Fibroblast of lung (primary cell): ENCODE measurements around the gene CMIP. TPM values are rescaled to one million over a fixed set of nuclear protein-coding genes. Genes with fewer than 3 reads are reported as not detected.

Source experiments
- DNase-seq, 2 donors: peaks; one replicate each; pipeline versions ENCODE4 v3.0.0 to v3.0.0-alpha.2; 2010; ENCODE audit warnings: low read depth in 2 of 2
- H2AFZ ChIP-seq: 2 replicates; pipeline ENCODE4 v1.5.1; 2012; ENCODE audit warnings: low read length, control low read depth, inconsistent platforms
- H3K27ac ChIP-seq: 2 replicates; pipeline ENCODE4 v1.5.1; 2011; ENCODE audit warnings: low read length, control low read depth; ENCODE audit not compliant: insufficient read depth
- H3K27me3 ChIP-seq: 2 replicates; pipeline ENCODE4 v1.5.1; 2011; ENCODE audit warnings: mild to moderate bottlenecking, low read length; ENCODE audit not compliant: control insufficient read depth, insufficient read depth
- H3K36me3 ChIP-seq: 2 replicates; pipeline ENCODE4 v1.5.1; 2011; ENCODE audit warnings: low read length; ENCODE audit not compliant: control insufficient read depth, insufficient read depth
- H3K4me1 ChIP-seq: 2 replicates; pipeline ENCODE4 v1.5.1; 2011; ENCODE audit warnings: low read length; ENCODE audit not compliant: control insufficient read depth, insufficient read depth; ENCODE audit errors: extremely low read depth
- H3K4me2 ChIP-seq: 2 replicates; pipeline ENCODE4 v1.5.1; 2011; ENCODE audit warnings: low read length, control low read depth; ENCODE audit not compliant: insufficient read depth; ENCODE audit errors: extremely low read depth
- H3K4me3 ChIP-seq, 4 experiments: fragments of 200-600 bp in 1 of 4; sonication (generic) in 1 of 4; replicated peaks in 1 of 4; 2 replicates each; pipeline ENCODE4 v1.5.1; 2011 to 2016; ENCODE audit warnings: low read length in 4 of 4, low read depth in 3 of 4, mild to moderate bottlenecking in 3 of 4, control low read depth in 2 of 4, inconsistent platforms in 1 of 4, mixed read lengths in 1 of 4; ENCODE audit not compliant: insufficient read depth in 1 of 4; ENCODE audit errors: control extremely low read depth in 1 of 4
- H3K79me2 ChIP-seq: 2 replicates; pipeline ENCODE4 v1.5.1; 2012; ENCODE audit warnings: mild to moderate bottlenecking, low read length, inconsistent platforms; ENCODE audit not compliant: control insufficient read depth, insufficient read depth
- H3K9ac ChIP-seq: 2 replicates; pipeline ENCODE4 v1.5.1; 2011; ENCODE audit warnings: mild to moderate bottlenecking, low read length, control low read depth; ENCODE audit not compliant: insufficient read depth
- H3K9me3 ChIP-seq: 2 replicates; pipeline ENCODE4 v1.5.1; 2012; ENCODE audit warnings: low read depth, low read length; ENCODE audit not compliant: control insufficient read depth, insufficient read depth
- H4K20me1 ChIP-seq: 2 replicates; pipeline ENCODE4 v1.5.1; 2011; ENCODE audit warnings: low read length; ENCODE audit not compliant: control insufficient read depth, insufficient read depth; ENCODE audit errors: extremely low read depth
- CTCF ChIP-seq, 2 donors: IDR thresholded peaks in 1 of 2; conservative IDR thresholded peaks in 1 of 2; 1 replicate in 1 of 2; 2 replicates in 1 of 2; pipeline ENCODE4 v1.5.1; 2011 to 2012; ENCODE audit warnings: low read length in 2 of 2, control low read depth in 1 of 2, inconsistent platforms in 1 of 2, low read depth in 1 of 2, mild to moderate bottlenecking in 1 of 2
- EZH2 ChIP-seq: IDR thresholded peaks from 2 replicates; pipeline ENCODE4 v1.5.1; 2012; ENCODE audit warnings: low read length, control low read depth, mild to moderate bottlenecking; ENCODE audit errors: missing control alignments
- polyA plus RNA-seq, 2 donors: library from polyadenylated mRNA; depleted of rRNA in 1 of 2; stranded (reverse) in 1 of 2; unstranded in 1 of 2; fragments of >200 nt; gene quantifications; 2 replicates each; pipeline ENCODE4 v1.2.1, GENCODE V29; 2011 to 2012; ENCODE audit warnings: missing spikeins in 1 of 2
- total RNA-seq: library from RNA; depleted of rRNA; stranded (reverse); fragments of >200 nt; gene quantifications from 2 replicates; pipeline ENCODE4 v1.2.1, GENCODE V29; 2014

CMIP gene
- total and polyA plus RNA-seq, 2 donors (not counting 1 experiment from before 2014, with no cell fraction given) = 1.9 to 5.1 TPM

DNA sequence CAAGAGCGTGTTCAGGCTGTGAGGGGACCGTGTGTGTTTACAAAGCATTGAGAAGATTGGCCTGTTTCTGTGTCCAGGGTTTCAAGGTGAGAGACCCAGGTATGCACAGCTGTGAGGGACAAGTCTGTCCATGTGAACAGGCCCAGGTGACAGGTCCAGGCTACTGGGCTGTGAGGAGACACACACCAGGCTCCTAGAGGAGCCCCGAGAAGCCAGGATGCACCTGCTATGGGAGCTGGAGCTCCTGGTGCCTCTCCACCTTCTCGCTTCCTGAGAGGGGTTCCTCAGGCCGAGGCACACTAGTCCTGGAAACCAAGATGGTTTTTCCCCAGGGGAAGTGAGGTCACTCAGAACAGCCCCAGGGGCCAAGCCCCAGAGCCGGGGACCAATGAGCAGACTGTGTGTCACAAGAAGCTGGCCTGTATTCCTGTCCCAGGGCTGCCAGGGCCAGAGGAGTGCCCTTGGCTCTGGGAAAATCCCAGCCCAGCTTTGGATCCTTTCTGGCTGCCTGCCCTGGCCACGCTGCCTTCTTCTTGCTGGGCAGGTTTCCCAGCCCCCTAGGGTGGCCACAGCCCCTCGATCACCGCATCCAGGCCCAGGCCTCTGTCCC is 181.0 kb downstream of the CMIP start:
- H3K9ac ChIP-seq = no peak overlapping the region
- no peak overlapping the region for H3K27ac ChIP-seq
- peak in 1 of 2 donors; percentile 44 for DNase-seq
- no peaks in the 10 kb centered on the region for H3K27me3 ChIP-seq
- H3K4me3 ChIP-seq = no peak overlapping the region
- TF ChIP-seq CTCF (conservative IDR thresholded peaks at IDR 0.05 in 1 of 2, IDR thresholded peaks at IDR 0.05 in 1 of 2; ENCODE audit: low read depth in 1 of 2, low read length in 2 of 2) (no peak), EZH2 (no peak)
- no peaks in the 10 kb centered on the region for H4K20me1 ChIP-seq
- H3K4me2 ChIP-seq = no peak overlapping the region
- no peaks in the 10 kb centered on the region for H3K4me1 ChIP-seq
- H3K36me3 ChIP-seq = no peaks in the 10 kb centered on the region
- H2AFZ ChIP-seq = no peak overlapping the region
- no peaks in the 10 kb centered on the region for H3K79me2 ChIP-seq
- no peaks in the 10 kb centered on the region for H3K9me3 ChIP-seq

- no peak for TF ChIP-seq CTCF (conservative IDR thresholded peaks at IDR 0.05 in 1 of 2, IDR thresholded peaks at IDR 0.05 in 1 of 2; ENCODE audit: low read depth in 1 of 2, low read length in 2 of 2)
- DNase-seq = peak in 1 of 2 donors; percentile 68
- H3K4me3 ChIP-seq = no peak overlapping the region
These were observed 181.6 kb downstream of the CMIP start for GRCh38 chr16:81626181-81626674.

DNA sequence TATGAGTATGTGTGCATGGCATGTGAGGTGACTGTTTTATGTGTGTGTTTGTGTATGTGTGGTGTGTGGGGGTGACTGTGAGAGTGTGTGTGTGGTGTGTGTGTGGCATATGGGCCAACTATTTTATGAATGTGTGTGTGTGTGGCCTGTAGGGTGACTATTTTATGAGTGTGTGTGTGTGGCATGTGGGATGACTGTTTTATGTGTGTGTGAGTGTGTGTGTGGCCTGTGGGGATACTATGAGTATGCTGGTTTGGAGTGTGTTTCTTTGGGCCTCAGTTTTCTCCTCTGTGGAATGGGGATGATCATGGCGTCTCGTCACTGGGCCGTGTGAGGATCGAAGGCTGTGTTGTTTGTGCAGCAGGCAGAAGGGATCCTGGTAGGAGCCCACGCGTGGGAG is 182.4 kb downstream of the CMIP start:
- Histone ChIP-seq H3K79me2 (no peaks in the 10 kb centered on the region), H3K9me3 (no peaks in the 10 kb centered on the region), H3K4me2 (no peak overlapping the region), H4K20me1 (no peaks in the 10 kb centered on the region), H2AFZ (no peak overlapping the region), H3K27me3 (no peaks in the 10 kb centered on the region), H3K9ac (no peak overlapping the region), H3K27ac (no peak overlapping the region), H3K4me1 (no peaks in the 10 kb centered on the region), H3K36me3 (no peaks in the 10 kb centered on the region), H3K4me3 (no peak overlapping the region)
- peak in 1 of 2 donors; percentile 79 for DNase-seq
- TF ChIP-seq EZH2 = no peak
- no peak for TF ChIP-seq CTCF (conservative IDR thresholded peaks at IDR 0.05 in 1 of 2, IDR thresholded peaks at IDR 0.05 in 1 of 2; ENCODE audit: low read depth in 1 of 2, low read length in 2 of 2)

More at GRCh38 chr16:81626181-81626674, 181.6 kb downstream of the CMIP start:
- no peak overlapping the region for H2AFZ ChIP-seq
- H3K9me3 ChIP-seq = no peaks in the 10 kb centered on the region
- no peaks in the 10 kb centered on the region for H4K20me1 ChIP-seq
- H3K9ac ChIP-seq = no peak overlapping the region
- H3K4me2 ChIP-seq = no peak overlapping the region
- no peaks in the 10 kb centered on the region for H3K4me1 ChIP-seq
- no peaks in the 10 kb centered on the region for H3K36me3 ChIP-seq
- no peaks in the 10 kb centered on the region for H3K79me2 ChIP-seq
- H3K27me3 ChIP-seq = no peaks in the 10 kb centered on the region
- H3K27ac ChIP-seq = no peak overlapping the region
